ENCODE data around the gene USP7. TPM values are rescaled to one million over a fixed set of nuclear protein-coding genes. Genes with fewer than 3 reads are reported as not detected.
"Not testable (repeated sequence)": the region's sequence is repeated elsewhere in the genome, so short reads cannot be mapped to it uniquely, and the experiment has no call there.

USP7 gene
- total RNA-seq, 1 donor from 2014 or later, result 96.9 TPM

GRCh38 chr16:8975039-8975438 lies 11.3 kb upstream of the USP7 start:
- H3K27me3 ChIP-seq (ENCODE audit: insufficient read depth, low read length), result no peaks in the 10 kb centered on the region
- no peaks in the 10 kb centered on the region for H3K79me2 ChIP-seq (ENCODE audit: insufficient read depth, low read length)
- no peaks in the 10 kb centered on the region for H3K36me3 ChIP-seq (ENCODE audit: insufficient read depth, low read length)
- no peak for TF ChIP-seq CTCF (IDR thresholded peaks at IDR 0.05; ENCODE audit: insufficient read depth, low read depth, low read length)
- no peak for TF ChIP-seq EZH2 (IDR thresholded peaks at IDR 0.05; ENCODE audit: insufficient read depth, low read length)
- no peak overlapping the region for H2AFZ ChIP-seq (ENCODE audit: low read depth, low read length)
- Mint-ChIP-seq H3K9me3 (ENCODE audit: unreplicated experiment) (peaks cover 4% of the 10 kb centered on the region), H3K27me3 (ENCODE audit: low read depth, unreplicated experiment) (peaks cover 6% of the 10 kb centered on the region), H3K4me3 (ENCODE audit: unreplicated experiment) (no peak overlapping the region), H3K27ac (ENCODE audit: unreplicated experiment) (no peak overlapping the region), H3K36me3 (ENCODE audit: low read depth, unreplicated experiment) (no peaks in the 10 kb centered on the region), H3K4me1 (ENCODE audit: low read depth, unreplicated experiment) (no peaks in the 10 kb centered on the region)
- H3K9ac ChIP-seq (ENCODE audit: low read length), result no peak overlapping the region
- FAIRE-seq (no peak), DNase-seq (ENCODE audit: low read depth) (no peak)
- H3K4me1 ChIP-seq (ENCODE audit: insufficient read depth, low read length), result no peaks in the 10 kb centered on the region
- no peak overlapping the region for H3K4me3 ChIP-seq (ENCODE audit: insufficient read depth, low read depth, low read length)
- H3K4me2 ChIP-seq (ENCODE audit: low read length), result no peak overlapping the region
- H4K20me1 ChIP-seq (ENCODE audit: insufficient read depth, low read length), result no peaks in the 10 kb centered on the region
- H3K27ac ChIP-seq (ENCODE audit: low read depth, low read length), result no peak overlapping the region
- no peaks in the 10 kb centered on the region for H3K9me3 ChIP-seq (ENCODE audit: insufficient read depth, low read depth, low read length)

GRCh38 chr16:8972843-8973586 lies 9.3 kb upstream of the USP7 start:
- Mint-ChIP-seq H3K9me3 (ENCODE audit: unreplicated experiment) (peaks cover 4% of the 10 kb centered on the region), H3K4me3 (ENCODE audit: unreplicated experiment) (no peak overlapping the region), H3K27ac (ENCODE audit: unreplicated experiment) (no peak overlapping the region), H3K27me3 (ENCODE audit: low read depth, unreplicated experiment) (peaks cover 6% of the 10 kb centered on the region), H3K4me1 (ENCODE audit: low read depth, unreplicated experiment) (no peaks in the 10 kb centered on the region), H3K36me3 (ENCODE audit: low read depth, unreplicated experiment) (no peaks in the 10 kb centered on the region)
- no peak overlapping the region for H2AFZ ChIP-seq (ENCODE audit: low read depth, low read length)
- TF ChIP-seq EZH2 (IDR thresholded peaks at IDR 0.05; ENCODE audit: insufficient read depth, low read length) (no peak), CTCF (IDR thresholded peaks at IDR 0.05; ENCODE audit: insufficient read depth, low read depth, low read length) (no peak)
- no peak overlapping the region for H3K4me3 ChIP-seq (ENCODE audit: insufficient read depth, low read depth, low read length)
- no peaks in the 10 kb centered on the region for H3K79me2 ChIP-seq (ENCODE audit: insufficient read depth, low read length)
- H3K36me3 ChIP-seq (ENCODE audit: insufficient read depth, low read length), result no peaks in the 10 kb centered on the region
- H3K27me3 ChIP-seq (ENCODE audit: insufficient read depth, low read length), result no peaks in the 10 kb centered on the region
- DNase-seq (ENCODE audit: low read depth) (no peak), FAIRE-seq (no peak)
- H3K9me3 ChIP-seq (ENCODE audit: insufficient read depth, low read depth, low read length), result no peaks in the 10 kb centered on the region
- no peak overlapping the region for H3K4me2 ChIP-seq (ENCODE audit: low read length)
- H3K27ac ChIP-seq (ENCODE audit: low read depth, low read length), result no peak overlapping the region
- H3K4me1 ChIP-seq (ENCODE audit: insufficient read depth, low read length), result no peaks in the 10 kb centered on the region
- H3K9ac ChIP-seq (ENCODE audit: low read length), result no peak overlapping the region
- H4K20me1 ChIP-seq (ENCODE audit: insufficient read depth, low read length), result no peaks in the 10 kb centered on the region

- no peaks in the 10 kb centered on the region for H4K20me1 ChIP-seq (ENCODE audit: insufficient read depth, low read length)
- Mint-ChIP-seq H3K4me1 (ENCODE audit: low read depth, unreplicated experiment) (no peaks in the 10 kb centered on the region), H3K36me3 (ENCODE audit: low read depth, unreplicated experiment) (no peaks in the 10 kb centered on the region), H3K4me3 (ENCODE audit: unreplicated experiment) (no peak overlapping the region), H3K9me3 (ENCODE audit: unreplicated experiment) (no peaks in the 10 kb centered on the region), H3K27ac (ENCODE audit: unreplicated experiment) (no peak overlapping the region), H3K27me3 (ENCODE audit: low read depth, unreplicated experiment) (peaks cover 5% of the 10 kb centered on the region)
- FAIRE-seq, result no peak
- no peak overlapping the region for H3K9ac ChIP-seq (ENCODE audit: low read length)
- DNase-seq (ENCODE audit: low read depth), result no peak
- no peaks in the 10 kb centered on the region for H3K79me2 ChIP-seq (ENCODE audit: insufficient read depth, low read length)
- H3K27me3 ChIP-seq (ENCODE audit: insufficient read depth, low read length), result no peaks in the 10 kb centered on the region
- no peaks in the 10 kb centered on the region for H3K36me3 ChIP-seq (ENCODE audit: insufficient read depth, low read length)
- no peak overlapping the region for H3K4me2 ChIP-seq (ENCODE audit: low read length)
- no peaks in the 10 kb centered on the region for H3K9me3 ChIP-seq (ENCODE audit: insufficient read depth, low read depth, low read length)
- no peaks in the 10 kb centered on the region for H3K4me1 ChIP-seq (ENCODE audit: insufficient read depth, low read length)
- TF ChIP-seq CTCF (IDR thresholded peaks at IDR 0.05; ENCODE audit: insufficient read depth, low read depth, low read length), result no peak
- TF ChIP-seq EZH2 (IDR thresholded peaks at IDR 0.05; ENCODE audit: insufficient read depth, low read length), result no peak
- no peak overlapping the region for H3K27ac ChIP-seq (ENCODE audit: low read depth, low read length)
- H3K4me3 ChIP-seq (ENCODE audit: insufficient read depth, low read depth, low read length), result no peak overlapping the region
- H2AFZ ChIP-seq (ENCODE audit: low read depth, low read length), result no peak overlapping the region
Measured at GRCh38 chr16:8971416-8971815, 7.7 kb upstream of the USP7 start.

GRCh38 chr16:8969202-8969897 lies 5.6 kb upstream of the USP7 start:
- FAIRE-seq; DNase-seq (ENCODE audit: low read depth); H3K36me3 ChIP-seq (ENCODE audit: insufficient read depth, low read length); H2AFZ ChIP-seq (ENCODE audit: low read depth, low read length); H3K4me2 ChIP-seq (ENCODE audit: low read length); H3K9me3 Mint-ChIP-seq (ENCODE audit: unreplicated experiment); H3K4me1 Mint-ChIP-seq (ENCODE audit: low read depth, unreplicated experiment); H4K20me1 ChIP-seq (ENCODE audit: insufficient read depth, low read length); H3K27me3 Mint-ChIP-seq (ENCODE audit: low read depth, unreplicated experiment); H3K36me3 Mint-ChIP-seq (ENCODE audit: low read depth, unreplicated experiment); H3K79me2 ChIP-seq (ENCODE audit: insufficient read depth, low read length); H3K4me3 ChIP-seq (ENCODE audit: insufficient read depth, low read depth, low read length); H3K4me3 Mint-ChIP-seq (ENCODE audit: unreplicated experiment); H3K9ac ChIP-seq (ENCODE audit: low read length); H3K27ac Mint-ChIP-seq (ENCODE audit: unreplicated experiment); H3K4me1 ChIP-seq (ENCODE audit: insufficient read depth, low read length); H3K27ac ChIP-seq (ENCODE audit: low read depth, low read length); H3K27me3 ChIP-seq (ENCODE audit: insufficient read depth, low read length); H3K9me3 ChIP-seq (ENCODE audit: insufficient read depth, low read depth, low read length): not testable (repeated sequence)

All from astrocyte (in vitro differentiated cells and primary cell).